SK-N-SH treated with all-trans-retinoic acid at 6 μM for 48 hours (cell line): Measurements from ENCODE around the gene ZBTB40.

Source experiments
- ATAC-seq: fragments of 200-7000 bp; cut with Tn5 transposase; 3 replicates; pipeline ENCODE4 v1.9.1; 2020; ENCODE audit warnings: mild to moderate bottlenecking, moderate library complexity
- ARNTL ChIP-seq: fragments of 450-650 bp; formaldehyde crosslinking; IDR thresholded peaks from 2 replicates; pipeline ENCODE4 v1.5.0; 2020; ENCODE audit warnings: low read depth, mild to moderate bottlenecking, moderate library complexity, borderline replicate concordance
- BACH2 ChIP-seq: fragments of 250-450 bp; sonication (Bioruptor Pico); IDR thresholded peaks from 2 replicates; pipeline ENCODE4 v1.9.0; 2021; ENCODE audit warnings: mild to moderate bottlenecking, borderline replicate concordance
- CSDC2 ChIP-seq: fragments of 250-450 bp; sonication (Bioruptor Pico); IDR thresholded peaks from 2 replicates; pipeline ENCODE4 v1.5.0; 2020; ENCODE audit warnings: mild to moderate bottlenecking, moderate library complexity
- ESRRG ChIP-seq: fragments of 250-450 bp; sonication (Bioruptor Pico); IDR thresholded peaks from 2 replicates; pipeline ENCODE4 v1.6.1; 2021; ENCODE audit warnings: mild to moderate bottlenecking
- GLIS3 ChIP-seq: fragments of 250-450 bp; sonication (Bioruptor Pico); IDR thresholded peaks from 2 replicates; pipeline ENCODE4 v1.5.0; 2020; ENCODE audit warnings: mild to moderate bottlenecking, moderate library complexity
- ISL1 ChIP-seq: fragments of 250-450 bp; sonication (Bioruptor Pico); IDR thresholded peaks from 2 replicates; pipeline ENCODE4 v2.1.2; 2022; ENCODE audit warnings: mild to moderate bottlenecking, moderate library complexity
- POU6F1 ChIP-seq: fragments of 250-450 bp; sonication (Bioruptor Pico); IDR thresholded peaks from 2 replicates; pipeline ENCODE4 v1.8.0; 2021; ENCODE audit warnings: low read depth, mild to moderate bottlenecking, moderate library complexity, borderline replicate concordance
- PPARA ChIP-seq: fragments of 250-450 bp; sonication (Bioruptor Pico); IDR thresholded peaks from 2 replicates; pipeline ENCODE4 v1.5.0; 2020; ENCODE audit warnings: mild to moderate bottlenecking, borderline replicate concordance
- RARB ChIP-seq: fragments of 250-450 bp; sonication (Bioruptor Pico); IDR thresholded peaks from 2 replicates; pipeline ENCODE4 v1.8.0; 2021; ENCODE audit warnings: mild to moderate bottlenecking, moderate library complexity
- SNAI2 ChIP-seq: fragments of 250-450 bp; sonication (Bioruptor Pico); IDR thresholded peaks from 2 replicates; pipeline ENCODE4 v1.5.0; 2020; ENCODE audit warnings: mild to moderate bottlenecking, moderate library complexity
- TCF4 ChIP-seq: fragments of 250-450 bp; sonication (Bioruptor Pico); IDR thresholded peaks from 2 replicates; pipeline ENCODE4 v1.8.0; 2021; ENCODE audit warnings: mild to moderate bottlenecking, moderate library complexity, borderline replicate concordance
- TOX ChIP-seq: fragments of 250-450 bp; sonication (Bioruptor Pico); IDR thresholded peaks from 2 replicates; pipeline ENCODE4 v1.8.0; 2021; ENCODE audit warnings: mild to moderate bottlenecking, moderate library complexity, borderline replicate concordance
- TSHZ2 ChIP-seq: fragments of 250-450 bp; sonication (Bioruptor Pico); IDR thresholded peaks from 2 replicates; pipeline ENCODE4 v1.5.0; 2020; ENCODE audit warnings: mild to moderate bottlenecking, moderate library complexity
- ZC3H10 ChIP-seq: fragments of 250-450 bp; sonication (Bioruptor Pico); IDR thresholded peaks from 2 replicates; pipeline ENCODE4 v1.5.1; 2021; ENCODE audit warnings: mild to moderate bottlenecking, moderate library complexity
- ZFP3 ChIP-seq: fragments of 250-450 bp; sonication (Bioruptor Pico); IDR thresholded peaks from 2 replicates; pipeline ENCODE4 v1.5.0; 2020; ENCODE audit warnings: mild to moderate bottlenecking, moderate library complexity
- ZFP30 ChIP-seq: fragments of 450-650 bp; formaldehyde crosslinking; IDR thresholded peaks from 2 replicates; pipeline ENCODE4 v1.5.0; 2022; ENCODE audit warnings: mild to moderate bottlenecking, moderate library complexity
- ZNF70 ChIP-seq: fragments of 450-650 bp; formaldehyde crosslinking; IDR thresholded peaks from 2 replicates; pipeline ENCODE4 v1.5.0; 2020; ENCODE audit warnings: mild to moderate bottlenecking, moderate library complexity
- TF ChIP-seq, protein P1 (sequence below): fragments of 250-450 bp; sonication (Bioruptor Pico); IDR thresholded peaks from 2 replicates; pipeline ENCODE4 v1.5.1; 2021; ENCODE audit warnings: mild to moderate bottlenecking, moderate library complexity
- TF ChIP-seq, protein P2 (sequence below): fragments of 250-450 bp; sonication (Bioruptor Pico); IDR thresholded peaks from 2 replicates; pipeline ENCODE4 v1.5.1; 2020; ENCODE audit warnings: low read depth, mild to moderate bottlenecking, moderate library complexity

The ZBTB40 gene

DNA sequence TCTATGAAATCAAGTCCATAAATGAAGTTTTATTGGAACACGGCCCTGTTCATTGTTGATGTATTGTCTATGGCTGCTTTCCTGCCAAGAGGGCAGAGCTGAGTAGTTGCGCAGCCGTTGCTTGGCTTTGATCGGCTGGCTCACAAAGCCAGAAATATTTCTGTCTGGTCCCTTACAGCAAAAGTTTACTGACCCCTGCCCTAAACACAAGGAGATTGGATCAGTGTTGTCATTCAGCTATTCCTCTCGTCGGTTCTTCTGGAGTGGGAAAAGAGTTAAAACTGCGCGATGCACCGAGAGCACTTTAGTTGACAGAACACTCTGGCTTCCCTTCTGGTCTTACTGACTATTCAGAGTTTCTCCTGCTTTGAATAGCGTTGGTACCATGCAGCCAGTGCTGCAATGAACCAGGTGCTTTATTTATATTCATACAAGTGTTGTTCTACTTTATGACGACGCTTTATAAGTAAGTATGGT, 868 bp downstream of the ZBTB40 start:
- TF ChIP-seq TOX (no peak), SNAI2 (CRISPR knock-in tag) (no peak), CSDC2 (CRISPR knock-in tag) (no peak), RARB (CRISPR knock-in tag) (no peak), ISL1 (no peak), PPARA (CRISPR knock-in tag) (no peak), ZNF70 (CRISPR knock-in tag) (no peak), ZFP30 (CRISPR knock-in tag) (no peak), ESRRG (CRISPR knock-in tag) (no peak), TSHZ2 (CRISPR knock-in tag) (no peak), TCF4 (CRISPR knock-in tag) (no peak), GLIS3 (CRISPR knock-in tag) (no peak), ZFP3 (CRISPR knock-in tag) (no peak), ARNTL (no peak)
- TF ChIP-seq, protein P1, sequence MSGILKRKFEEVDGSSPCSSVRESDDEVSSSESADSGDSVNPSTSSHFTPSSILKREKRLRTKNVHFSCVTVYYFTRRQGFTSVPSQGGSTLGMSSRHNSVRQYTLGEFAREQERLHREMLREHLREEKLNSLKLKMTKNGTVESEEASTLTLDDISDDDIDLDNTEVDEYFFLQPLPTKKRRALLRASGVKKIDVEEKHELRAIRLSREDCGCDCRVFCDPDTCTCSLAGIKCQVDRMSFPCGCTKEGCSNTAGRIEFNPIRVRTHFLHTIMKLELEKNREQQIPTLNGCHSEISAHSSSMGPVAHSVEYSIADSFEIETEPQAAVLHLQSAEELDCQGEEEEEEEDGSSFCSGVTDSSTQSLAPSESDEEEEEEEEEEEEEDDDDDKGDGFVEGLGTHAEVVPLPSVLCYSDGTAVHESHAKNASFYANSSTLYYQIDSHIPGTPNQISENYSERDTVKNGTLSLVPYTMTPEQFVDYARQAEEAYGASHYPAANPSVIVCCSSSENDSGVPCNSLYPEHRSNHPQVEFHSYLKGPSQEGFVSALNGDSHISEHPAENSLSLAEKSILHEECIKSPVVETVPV = no peak
- TF ChIP-seq, protein P2, sequence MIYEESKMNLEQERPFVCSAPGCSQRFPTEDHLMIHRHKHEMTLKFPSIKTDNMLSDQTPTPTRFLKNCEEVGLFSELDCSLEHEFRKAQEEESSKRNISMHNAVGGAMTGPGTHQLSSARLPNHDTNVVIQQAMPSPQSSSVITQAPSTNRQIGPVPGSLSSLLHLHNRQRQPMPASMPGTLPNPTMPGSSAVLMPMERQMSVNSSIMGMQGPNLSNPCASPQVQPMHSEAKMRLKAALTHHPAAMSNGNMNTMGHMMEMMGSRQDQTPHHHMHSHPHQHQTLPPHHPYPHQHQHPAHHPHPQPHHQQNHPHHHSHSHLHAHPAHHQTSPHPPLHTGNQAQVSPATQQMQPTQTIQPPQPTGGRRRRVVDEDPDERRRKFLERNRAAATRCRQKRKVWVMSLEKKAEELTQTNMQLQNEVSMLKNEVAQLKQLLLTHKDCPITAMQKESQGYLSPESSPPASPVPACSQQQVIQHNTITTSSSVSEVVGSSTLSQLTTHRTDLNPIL (CRISPR knock-in tag) = no peak
- ATAC-seq = peak; percentile 69

DNA sequence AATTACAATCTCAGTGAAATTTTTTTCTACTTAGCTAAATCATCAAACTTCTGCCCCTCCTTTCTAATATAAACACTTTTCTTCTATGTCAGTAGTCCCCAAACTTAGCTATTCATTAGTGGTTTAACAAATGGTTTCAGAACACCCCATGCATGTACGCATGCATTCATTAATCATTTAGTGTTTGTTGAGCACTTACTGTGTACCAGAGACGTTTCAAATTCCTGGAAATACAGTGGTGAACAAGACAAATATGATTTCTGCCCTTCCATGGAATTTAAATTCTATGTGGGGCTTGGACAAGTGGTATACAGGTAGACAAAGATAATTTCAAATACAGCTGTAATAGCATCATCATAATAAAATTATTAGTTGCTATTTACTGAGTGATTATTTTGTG, 1.5 kb downstream of the ZBTB40 start:
- TF ChIP-seq, protein P1 = no peak
- TF ChIP-seq POU6F1 (CRISPR knock-in tag) (no peak), TOX (no peak), ESRRG (CRISPR knock-in tag) (no peak)
- ATAC-seq = no peak

GRCh38 chr1:22454476-22455056, 2.9 kb downstream of the ZBTB40 start:
- no peak for ATAC-seq
- TF ChIP-seq SNAI2 (CRISPR knock-in tag) (no peak), RARB (CRISPR knock-in tag) (no peak), ZC3H10 (CRISPR knock-in tag) (no peak), BACH2 (CRISPR knock-in tag) (no peak)
- TF ChIP-seq, protein P2 (CRISPR knock-in tag) = no peak
